Thymus (tissue), 11 donors: Measurements from ENCODE around the gene DGKQ. TPM values are rescaled to one million over a fixed set of nuclear protein-coding genes. Genes with fewer than 3 reads are reported as not detected.
A peak's percentile ranks its signal among the peaks of the same experiment; 100 is the strongest.

Experiments
- DNase-seq, 9 donors: peaks; one replicate each; pipeline ENCODE4 v3.0.0-alpha.2; 2013; ENCODE audit warnings: low spot score in 9 of 9, low read depth in 6 of 9, missing footprints in 1 of 9
- H3K27ac ChIP-seq, 2 donors: one replicate each; pipeline ENCODE4 v1.5.1; 2013; ENCODE audit warnings: control low read depth in 1 of 2, low read depth in 1 of 2, low read length in 1 of 2, mild to moderate bottlenecking in 1 of 2, moderate library complexity in 1 of 2
- H3K27me3 ChIP-seq, 2 donors: one replicate each; pipeline ENCODE4 v1.5.1; 2013; ENCODE audit warnings: low read length in 1 of 2; ENCODE audit not compliant: control insufficient read depth in 2 of 2, insufficient read depth in 1 of 2
- H3K36me3 ChIP-seq, 2 donors: one replicate each; pipeline ENCODE4 v1.5.1; 2013; ENCODE audit warnings: low read length in 1 of 2, mild to moderate bottlenecking in 1 of 2, moderate library complexity in 1 of 2; ENCODE audit not compliant: control insufficient read depth in 2 of 2, insufficient read depth in 2 of 2
- H3K4me1 ChIP-seq, 2 donors: one replicate each; pipeline ENCODE4 v1.5.1; 2013; ENCODE audit warnings: low read length in 2 of 2; ENCODE audit not compliant: control insufficient read depth in 2 of 2, insufficient read depth in 2 of 2
- H3K4me3 ChIP-seq, 2 donors: one replicate each; pipeline ENCODE4 v1.5.1; 2013; ENCODE audit warnings: low read length in 2 of 2, control low read depth in 1 of 2, mild to moderate bottlenecking in 1 of 2
- H3K9me3 ChIP-seq, 2 donors: one replicate each; pipeline ENCODE4 v1.5.1; 2013; ENCODE audit warnings: low read length in 1 of 2, mild to moderate bottlenecking in 1 of 2; ENCODE audit not compliant: control insufficient read depth in 2 of 2, insufficient read depth in 1 of 2
- WGBS: extraction: QIAGEN DNeasy Blood & Tissue Kit; methylation state at CpG from one replicate; pipeline ENCODE4 v1.1.7; 2013; 5-methylcytosine and 5-hydroxymethylcytosine counted together
- polyA plus RNA-seq: library from polyadenylated mRNA; stranded (reverse); fragments of 200-250 nt; gene quantifications from one replicate; pipeline ENCODE4 v1.2.3, GENCODE V29; 2013
- total RNA-seq: library from RNA; stranded (reverse); fragments of 120-200 nt; gene quantifications from one replicate; pipeline ENCODE4 v1.2.4, GENCODE V29; 2013
- donor health status: healthy.

DGKQ gene
- total and polyA plus RNA-seq, 2 donors, result 11.3 to 24.1 TPM

GRCh38 chr4:990746-991367, 17.5 kb upstream of the DGKQ start:
- Histone ChIP-seq H3K27ac (no peak overlapping the region), H3K9me3 (no peaks in the 10 kb centered on the region), H3K27me3 (peaks cover 0 to 7% of the 10 kb centered on the region in 2 donors), H3K4me3 (no peak overlapping the region), H3K4me1 (peaks cover 16 to 17% of the 10 kb centered on the region in 2 donors), H3K36me3 (peaks cover 5 to 22% of the 10 kb centered on the region in 2 donors)
- 97% methylated on average over 26 of the region's 26 CpGs for WGBS
- no peak for DNase-seq

GRCh38 chr4:989722-990471, 16.5 kb upstream of the DGKQ start:
- H3K4me1 ChIP-seq, result peaks cover 23 to 24% of the 10 kb centered on the region in 2 donors
- WGBS, result 97% methylated on average over 58 of the region's 58 CpGs
- no peak for DNase-seq

GRCh38 chr4:988726-989721, 15.7 kb upstream of the DGKQ start:
- peaks cover 24 to 27% of the 10 kb centered on the region in 2 donors for H3K4me1 ChIP-seq
- no peak for DNase-seq
- 97% methylated on average over 69 of the region's 69 CpGs for WGBS

More at GRCh38 chr4:989722-990471, 16.5 kb upstream of the DGKQ start:
- H3K4me3 ChIP-seq, result no peak overlapping the region
- H3K36me3 ChIP-seq, result peaks cover 5 to 22% of the 10 kb centered on the region in 2 donors
- H3K27me3 ChIP-seq, result no peaks in the 10 kb centered on the region
- H3K27ac ChIP-seq, result no peak overlapping the region
- H3K9me3 ChIP-seq, result no peaks in the 10 kb centered on the region

GRCh38 chr4:987624-988513, 14.5 kb upstream of the DGKQ start:
- H3K4me3 ChIP-seq, result peak overlapping the region; percentile 23 to 81
- no peak for DNase-seq
- H3K27me3 ChIP-seq, result no peaks in the 10 kb centered on the region
- peaks cover 24 to 27% of the 10 kb centered on the region in 2 donors for H3K4me1 ChIP-seq
- H3K27ac ChIP-seq, result no peak overlapping the region
- WGBS, result 91% methylated on average over 37 of the region's 37 CpGs
- no peaks in the 10 kb centered on the region for H3K9me3 ChIP-seq
- peaks cover 5 to 22% of the 10 kb centered on the region in 2 donors for H3K36me3 ChIP-seq

More at GRCh38 chr4:988726-989721, 15.7 kb upstream of the DGKQ start:
- H3K27ac ChIP-seq, result no peak overlapping the region
- H3K4me3 ChIP-seq, result no peak overlapping the region
- peaks cover 5 to 22% of the 10 kb centered on the region in 2 donors for H3K36me3 ChIP-seq
- H3K27me3 ChIP-seq, result no peaks in the 10 kb centered on the region
- no peaks in the 10 kb centered on the region for H3K9me3 ChIP-seq

- H3K4me3 ChIP-seq, result peak within 1 kb of the TSS; percentile 60 to 81
- WGBS, result 2% methylated on average over 69 of the region's 69 CpGs
- no peaks in the 10 kb centered on the region for H3K9me3 ChIP-seq
- peaks cover 24 to 27% of the 10 kb centered on the region in 2 donors for H3K4me1 ChIP-seq
- H3K27ac ChIP-seq, result peak within 1 kb of the TSS; percentile 75 to 95
- peak; percentile 61 to 92 (median 83) for DNase-seq
- no peaks in the 10 kb centered on the region for H3K27me3 ChIP-seq
- peaks cover 5 to 22% of the 10 kb centered on the region in 2 donors for H3K36me3 ChIP-seq
Observed at GRCh38 chr4:986879-987623, 13.7 kb upstream of the DGKQ start, which contains the start of gene IDUA. IDUA (plus strand) TSS chr4:987044; CDS start chr4:987085, 41 bp downstream.

GRCh38 chr4:986428-986878, 13.1 kb upstream of the DGKQ start:
- peak overlapping the region; percentile 75 to 95 for H3K27ac ChIP-seq
- 4% methylated on average over 14 of the region's 14 CpGs for WGBS
- peaks cover 5 to 18% of the 10 kb centered on the region in 2 donors for H3K36me3 ChIP-seq
- H3K9me3 ChIP-seq, result no peaks in the 10 kb centered on the region
- H3K27me3 ChIP-seq, result no peaks in the 10 kb centered on the region
- no peak for DNase-seq
- H3K4me1 ChIP-seq, result peaks cover 24 to 27% of the 10 kb centered on the region in 2 donors
- H3K4me3 ChIP-seq, result peak overlapping the region; percentile 60 to 81

- Histone ChIP-seq H3K27ac (no peak overlapping the region), H3K36me3 (peaks cover 5 to 7% of the 10 kb centered on the region in 2 donors), H3K4me3 (peak overlapping the region in 1 of 2 donors; percentile 35), H3K9me3 (no peaks in the 10 kb centered on the region), H3K4me1 (peaks cover 24 to 27% of the 10 kb centered on the region in 2 donors), H3K27me3 (no peaks in the 10 kb centered on the region)
- DNase-seq, result peak in 4 of 9 donors; percentile 24 to 62 (median 41)
- WGBS, result 46% methylated on average over 23 of the region's 23 CpGs
Observed at GRCh38 chr4:985123-985830, 11.9 kb upstream of the DGKQ start.
